ENCODE data around the gene PDLIM4. TPM values are rescaled to one million over a fixed set of nuclear protein-coding genes. Genes with fewer than 3 reads are reported as not detected.

The PDLIM4 gene
- total RNA-seq, 1 experiment from 2014 or later: 47.2 TPM

DNA sequence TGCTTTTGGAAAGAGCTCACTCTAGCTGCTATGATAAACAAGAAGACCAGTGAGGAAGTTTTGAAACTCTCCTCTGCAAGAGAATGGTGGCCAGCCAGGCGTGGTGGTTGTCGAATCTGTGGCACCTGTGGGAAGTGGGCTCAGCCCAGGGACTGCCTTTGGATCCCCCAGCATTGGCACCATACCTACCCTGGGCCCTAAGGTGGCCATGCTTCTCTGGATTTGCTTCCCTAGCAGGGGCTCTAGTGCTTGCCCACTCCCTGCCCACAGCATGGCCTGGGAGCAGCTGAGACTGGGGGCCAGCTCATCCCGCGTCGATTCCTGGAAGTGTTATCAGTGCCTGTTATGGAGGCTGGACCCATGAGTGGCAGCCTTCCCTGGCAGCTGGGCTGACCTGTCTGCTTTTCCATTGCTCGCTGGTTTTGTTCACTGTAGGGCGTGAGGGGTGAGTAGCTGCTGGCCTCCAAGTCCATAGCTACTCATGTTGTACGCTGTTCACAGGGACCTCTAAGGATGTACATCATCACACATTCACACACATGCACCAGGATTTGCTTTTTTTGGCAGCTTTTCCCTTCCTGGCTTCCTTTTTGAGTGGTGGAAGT, 39.0 kb downstream of the PDLIM4 start:
- ChIA-PET POLR2A (ENCODE audit: unreplicated experiment) (interaction anchor here (0.6 kb wide), 1 partner anchor 566 kb away, joined by 6 read pairs; no protein-coding TSS in a partner anchor), CTCF (interaction anchor here (0.6 to 0.7 kb wide), 2 partner anchors 57 to 240 kb away, joined by 3 to 4 read pairs; no protein-coding TSS in a partner anchor)
- BruUV-seq (replicated peaks): no TSS peak
- no peaks in the 10 kb centered on the region for H4K20me1 ChIP-seq (ENCODE audit: insufficient read depth)
- peaks cover 27% of the 10 kb centered on the region for H3F3A ChIP-seq (ENCODE audit: insufficient read depth, low read depth)
- H3K36me3 ChIP-seq (ENCODE audit: low read depth): no peaks in the 10 kb centered on the region
- H2AFZ ChIP-seq: no peak overlapping the region
- H3K27me3 ChIP-seq (ENCODE audit: insufficient read depth, low read depth): no peaks in the 10 kb centered on the region
- peaks cover 48% of the 10 kb centered on the region for H3K4me1 ChIP-seq (replicated peaks; ENCODE audit: insufficient read depth)
- H3K79me2 ChIP-seq (ENCODE audit: low read depth): peaks cover 19% of the 10 kb centered on the region; the same call in 1 of the 2 replicates
- H3K9me2 ChIP-seq (ENCODE audit: insufficient read depth): no peaks in the 10 kb centered on the region
- no peak for DNase-seq
- H3K4me2 ChIP-seq: peak overlapping the region; percentile 100
- H3K4me3 ChIP-seq: no peak overlapping the region
- intact Hi-C loops (cut with micrococcal nuclease; ENCODE audit: unreplicated experiment): loop anchor here (10.0 kb wide), 2 partner anchors 198 to 232 kb away; partner anchors contain the start of genes IL3 and IRF1
- no peak overlapping the region for H3K27ac ChIP-seq
- no peaks in the 10 kb centered on the region for H3K9me3 ChIP-seq (ENCODE audit: insufficient read depth, low read depth)
- TF ChIP-seq EZH2 (IDR thresholded peaks at IDR 0.05; ENCODE audit: low read depth): no peak
- TF ChIP-seq, protein P1, sequence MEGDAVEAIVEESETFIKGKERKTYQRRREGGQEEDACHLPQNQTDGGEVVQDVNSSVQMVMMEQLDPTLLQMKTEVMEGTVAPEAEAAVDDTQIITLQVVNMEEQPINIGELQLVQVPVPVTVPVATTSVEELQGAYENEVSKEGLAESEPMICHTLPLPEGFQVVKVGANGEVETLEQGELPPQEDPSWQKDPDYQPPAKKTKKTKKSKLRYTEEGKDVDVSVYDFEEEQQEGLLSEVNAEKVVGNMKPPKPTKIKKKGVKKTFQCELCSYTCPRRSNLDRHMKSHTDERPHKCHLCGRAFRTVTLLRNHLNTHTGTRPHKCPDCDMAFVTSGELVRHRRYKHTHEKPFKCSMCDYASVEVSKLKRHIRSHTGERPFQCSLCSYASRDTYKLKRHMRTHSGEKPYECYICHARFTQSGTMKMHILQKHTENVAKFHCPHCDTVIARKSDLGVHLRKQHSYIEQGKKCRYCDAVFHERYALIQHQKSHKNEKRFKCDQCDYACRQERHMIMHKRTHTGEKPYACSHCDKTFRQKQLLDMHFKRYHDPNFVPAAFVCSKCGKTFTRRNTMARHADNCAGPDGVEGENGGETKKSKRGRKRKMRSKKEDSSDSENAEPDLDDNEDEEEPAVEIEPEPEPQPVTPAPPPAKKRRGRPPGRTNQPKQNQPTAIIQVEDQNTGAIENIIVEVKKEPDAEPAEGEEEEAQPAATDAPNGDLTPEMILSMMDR (conservative IDR thresholded peaks at IDR 0.05): no peak

DNA sequence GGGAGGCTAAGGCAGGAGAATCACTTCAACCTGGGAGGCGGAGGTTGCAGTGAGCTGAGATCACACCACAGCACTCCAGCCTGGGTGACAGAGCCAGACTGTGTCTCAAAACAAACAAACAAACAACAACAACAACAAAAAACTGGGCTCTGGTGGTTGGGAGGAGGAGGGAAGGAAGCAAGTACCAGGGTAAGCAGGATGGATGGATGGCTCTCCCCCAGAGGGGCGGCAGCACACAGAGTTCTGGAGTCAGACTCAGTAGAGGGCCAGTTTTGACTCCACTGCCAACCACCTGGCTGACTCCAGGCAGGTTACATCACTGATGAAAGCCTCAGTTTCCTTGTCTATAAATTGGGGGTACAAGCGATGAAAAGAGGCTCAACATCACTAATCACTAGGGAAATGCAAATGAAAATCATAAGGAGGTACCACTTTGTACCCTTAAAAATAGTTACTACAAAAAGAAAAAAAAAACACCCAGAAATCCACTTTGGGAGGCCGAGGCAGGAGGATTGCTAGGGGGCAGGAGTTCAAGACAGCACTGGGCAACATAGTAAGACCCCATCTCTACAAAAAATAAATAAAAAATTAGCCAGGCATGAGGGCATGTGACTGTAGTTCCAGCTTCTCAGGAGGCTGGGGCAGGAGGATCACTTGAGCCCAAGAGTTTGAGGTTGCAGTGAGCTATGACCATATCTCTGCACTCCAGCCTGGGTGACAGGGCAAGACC, 39.9 kb downstream of the PDLIM4 start:
- Histone ChIP-seq H3K27me3 (ENCODE audit: insufficient read depth, low read depth) (no peaks in the 10 kb centered on the region), H3K4me1 (replicated peaks; ENCODE audit: insufficient read depth) (peaks cover 42% of the 10 kb centered on the region), H3K9me3 (ENCODE audit: insufficient read depth, low read depth) (no peaks in the 10 kb centered on the region), H4K20me1 (ENCODE audit: insufficient read depth) (no peaks in the 10 kb centered on the region), H3K27ac (no peak overlapping the region), H3K4me2 (no peak overlapping the region), H3K4me3 (no peak overlapping the region), H3F3A (ENCODE audit: insufficient read depth, low read depth) (peaks cover 27% of the 10 kb centered on the region), H2AFZ (no peak overlapping the region), H3K36me3 (ENCODE audit: low read depth) (no peaks in the 10 kb centered on the region), H3K79me2 (ENCODE audit: low read depth) (peaks cover 19% of the 10 kb centered on the region; the same call in 1 of the 2 replicates), H3K9me2 (ENCODE audit: insufficient read depth) (no peaks in the 10 kb centered on the region)
- ChIA-PET CTCF (no interaction called here), POLR2A (ENCODE audit: unreplicated experiment) (interaction anchor here (0.6 kb wide), 1 partner anchor 565 kb away, joined by 6 read pairs; no protein-coding TSS in a partner anchor)
- BruUV-seq (replicated peaks): no TSS peak
- TF ChIP-seq, protein P1 (conservative IDR thresholded peaks at IDR 0.05): no peak
- TF ChIP-seq EZH2 (IDR thresholded peaks at IDR 0.05; ENCODE audit: low read depth): no peak
- intact Hi-C loops (cut with micrococcal nuclease; ENCODE audit: unreplicated experiment): loop anchor here (10.0 kb wide), 2 partner anchors 197 to 233 kb away; partner anchors contain the start of genes IL3 and IRF1
- no peak for DNase-seq

DNA sequence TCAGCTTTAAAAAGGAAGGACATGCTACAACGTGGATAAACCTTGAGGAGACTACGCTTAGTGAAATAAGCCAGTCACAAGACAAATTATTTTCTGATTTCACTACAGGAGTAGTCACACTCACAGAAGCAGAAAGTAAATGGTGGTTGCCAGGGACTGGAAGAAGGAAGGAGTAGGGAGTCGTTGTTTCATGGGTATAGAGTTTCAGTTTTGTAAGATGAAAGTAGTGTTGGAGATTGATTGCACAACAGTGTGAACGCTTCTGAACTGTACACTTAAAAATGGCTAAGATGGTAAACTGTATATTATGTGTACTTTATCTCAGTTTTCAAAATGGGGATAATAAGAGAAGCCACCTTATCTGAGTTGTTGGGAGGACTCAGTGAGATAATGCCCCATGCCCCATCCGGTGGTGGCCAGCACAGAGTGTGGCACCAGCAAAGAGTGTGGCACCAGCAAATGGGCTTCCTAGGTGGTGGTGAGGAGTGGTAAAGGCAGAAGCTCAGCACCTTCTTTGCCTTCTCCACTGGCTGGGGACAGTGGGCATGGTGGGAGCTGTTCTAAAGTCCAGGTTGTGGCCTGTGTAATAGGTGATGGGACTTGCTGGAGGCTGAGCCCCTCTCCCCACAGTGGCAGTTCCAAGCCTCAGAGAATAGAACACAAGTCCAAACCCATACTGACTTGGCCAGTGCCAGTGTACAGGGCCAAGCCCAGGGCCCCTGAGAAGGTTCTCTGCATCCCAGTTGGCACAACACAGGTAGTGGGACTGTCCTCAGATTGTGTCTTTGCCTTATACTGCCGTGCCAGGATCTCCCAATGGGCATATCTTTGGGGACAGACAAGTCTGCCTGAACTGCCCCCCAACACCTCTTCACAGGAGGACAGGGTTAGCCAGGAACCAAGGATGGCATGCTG, 41.1 kb downstream of the PDLIM4 start:
- Histone ChIP-seq H3K79me2 (ENCODE audit: low read depth) (peaks cover 19% of the 10 kb centered on the region; the same call in 1 of the 2 replicates), H3K4me2 (no peak overlapping the region), H4K20me1 (ENCODE audit: insufficient read depth) (no peaks in the 10 kb centered on the region), H3K36me3 (ENCODE audit: low read depth) (no peaks in the 10 kb centered on the region), H2AFZ (no peak overlapping the region), H3K27ac (no peak overlapping the region), H3K9me2 (ENCODE audit: insufficient read depth) (no peaks in the 10 kb centered on the region), H3K9me3 (ENCODE audit: insufficient read depth, low read depth) (no peaks in the 10 kb centered on the region), H3K4me1 (replicated peaks; ENCODE audit: insufficient read depth) (peaks cover 35% of the 10 kb centered on the region), H3F3A (ENCODE audit: insufficient read depth, low read depth) (peaks cover 23% of the 10 kb centered on the region), H3K27me3 (ENCODE audit: insufficient read depth, low read depth) (no peaks in the 10 kb centered on the region), H3K4me3 (no peak overlapping the region)
- no TSS peak for BruUV-seq (replicated peaks)
- intact Hi-C loops (cut with micrococcal nuclease; ENCODE audit: unreplicated experiment): loop anchor here (10.0 kb wide), 2 partner anchors 196 to 234 kb away; partner anchors contain the start of genes IL3 and IRF1
- DNase-seq: peak in 1 of 2 experiments; percentile 50
- CTCF ChIA-PET: no interaction called here
- POLR2A ChIA-PET (ENCODE audit: unreplicated experiment): no interaction called here
- TF ChIP-seq, protein P1 (conservative IDR thresholded peaks at IDR 0.05): no peak
